ENCODE results near the gene SRRM4. TPM values are rescaled to one million over a fixed set of nuclear protein-coding genes. Genes with fewer than 3 reads are reported as not detected.

SRRM4 gene
- total RNA-seq, 4 donors from 2014 or later, result 0.04 to 0.05 TPM; not detected in 2

DNA sequence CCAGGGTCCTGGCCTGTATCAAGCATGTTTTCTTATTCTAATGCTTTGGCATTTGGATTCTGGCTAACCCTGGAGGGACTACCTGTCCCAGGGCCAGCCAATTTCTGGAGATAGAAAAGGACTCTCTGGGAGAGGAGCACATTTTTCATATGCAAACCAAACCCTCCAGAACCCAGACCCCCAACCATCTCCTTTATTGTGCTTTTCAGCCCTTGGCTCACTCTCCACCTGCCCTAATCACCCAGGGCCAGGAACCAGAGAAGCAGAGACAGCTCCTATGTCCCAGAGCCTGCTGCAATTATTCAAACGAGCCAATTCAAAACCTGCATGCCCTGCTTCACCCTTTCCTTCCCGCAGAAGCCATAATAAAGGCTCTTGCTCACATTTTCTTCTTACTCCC lies 221.2 kb downstream of the SRRM4 start:
- ATAC-seq (no peak), DNase-seq (no peak)
- TF ChIP-seq, protein P1, sequence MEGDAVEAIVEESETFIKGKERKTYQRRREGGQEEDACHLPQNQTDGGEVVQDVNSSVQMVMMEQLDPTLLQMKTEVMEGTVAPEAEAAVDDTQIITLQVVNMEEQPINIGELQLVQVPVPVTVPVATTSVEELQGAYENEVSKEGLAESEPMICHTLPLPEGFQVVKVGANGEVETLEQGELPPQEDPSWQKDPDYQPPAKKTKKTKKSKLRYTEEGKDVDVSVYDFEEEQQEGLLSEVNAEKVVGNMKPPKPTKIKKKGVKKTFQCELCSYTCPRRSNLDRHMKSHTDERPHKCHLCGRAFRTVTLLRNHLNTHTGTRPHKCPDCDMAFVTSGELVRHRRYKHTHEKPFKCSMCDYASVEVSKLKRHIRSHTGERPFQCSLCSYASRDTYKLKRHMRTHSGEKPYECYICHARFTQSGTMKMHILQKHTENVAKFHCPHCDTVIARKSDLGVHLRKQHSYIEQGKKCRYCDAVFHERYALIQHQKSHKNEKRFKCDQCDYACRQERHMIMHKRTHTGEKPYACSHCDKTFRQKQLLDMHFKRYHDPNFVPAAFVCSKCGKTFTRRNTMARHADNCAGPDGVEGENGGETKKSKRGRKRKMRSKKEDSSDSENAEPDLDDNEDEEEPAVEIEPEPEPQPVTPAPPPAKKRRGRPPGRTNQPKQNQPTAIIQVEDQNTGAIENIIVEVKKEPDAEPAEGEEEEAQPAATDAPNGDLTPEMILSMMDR (IDR thresholded peaks at IDR 0.05 in 4 of 5, conservative IDR thresholded peaks at IDR 0.05 in 1 of 5), result no peak
- Histone ChIP-seq H3K36me3 (no peaks in the 10 kb centered on the region), H3K4me1 (peaks cover 19 to 22% of the 10 kb centered on the region in 2 donors), H3K27me3 (no peaks in the 10 kb centered on the region), H3K4me3 (no peak overlapping the region), H3K27ac (peak overlapping the region in 2 of 4 donors; percentile 3 to 35), H3K9me3 (no peaks in the 10 kb centered on the region)
- intact Hi-C loops (cut with DNase I; ENCODE audit: low total_unique reads) (no loop called here), in situ Hi-C loops (cut with MboI; ENCODE audit: low sequenced_read_pairs in 4 of 4) (no loop called here)

DNA sequence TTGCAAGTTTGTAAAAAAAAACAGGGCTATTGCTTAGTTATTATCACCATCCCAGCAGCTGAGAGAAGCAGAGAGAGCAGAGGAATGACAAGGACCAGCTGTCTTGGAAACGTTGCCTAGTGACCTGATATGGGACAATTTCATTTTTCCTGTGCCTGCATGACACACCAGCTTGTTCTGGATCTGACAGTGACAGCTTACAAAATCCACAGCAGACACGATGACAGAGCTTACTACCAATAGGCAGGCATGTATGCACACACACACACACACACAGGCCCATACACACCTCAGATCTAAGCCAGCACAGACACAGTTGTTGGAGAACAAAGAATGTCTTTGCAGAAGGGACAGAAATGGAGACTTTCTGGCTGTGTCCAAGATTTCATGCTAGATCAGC lies 222.8 kb downstream of the SRRM4 start:
- in situ Hi-C loops (cut with MboI; ENCODE audit: low sequenced_read_pairs in 4 of 4) (no loop called here), intact Hi-C loops (cut with DNase I; ENCODE audit: low total_unique reads) (no loop called here)
- H3K27me3 ChIP-seq, result no peaks in the 10 kb centered on the region
- no peaks in the 10 kb centered on the region for H3K9me3 ChIP-seq
- no peaks in the 10 kb centered on the region for H3K36me3 ChIP-seq
- no peak overlapping the region for H3K4me3 ChIP-seq
- peak; percentile 87 to 90 for ATAC-seq
- H3K4me1 ChIP-seq, result peaks cover 26 to 36% of the 10 kb centered on the region in 2 donors
- peak overlapping the region; percentile 62 to 77 (median 66) for H3K27ac ChIP-seq
- TF ChIP-seq, protein P1 (IDR thresholded peaks at IDR 0.05 in 4 of 5, conservative IDR thresholded peaks at IDR 0.05 in 1 of 5), result no peak
- no peak for TF ChIP-seq POLR2A (IDR thresholded peaks at IDR 0.05)
- peak; percentile 43 to 74 for DNase-seq

DNA sequence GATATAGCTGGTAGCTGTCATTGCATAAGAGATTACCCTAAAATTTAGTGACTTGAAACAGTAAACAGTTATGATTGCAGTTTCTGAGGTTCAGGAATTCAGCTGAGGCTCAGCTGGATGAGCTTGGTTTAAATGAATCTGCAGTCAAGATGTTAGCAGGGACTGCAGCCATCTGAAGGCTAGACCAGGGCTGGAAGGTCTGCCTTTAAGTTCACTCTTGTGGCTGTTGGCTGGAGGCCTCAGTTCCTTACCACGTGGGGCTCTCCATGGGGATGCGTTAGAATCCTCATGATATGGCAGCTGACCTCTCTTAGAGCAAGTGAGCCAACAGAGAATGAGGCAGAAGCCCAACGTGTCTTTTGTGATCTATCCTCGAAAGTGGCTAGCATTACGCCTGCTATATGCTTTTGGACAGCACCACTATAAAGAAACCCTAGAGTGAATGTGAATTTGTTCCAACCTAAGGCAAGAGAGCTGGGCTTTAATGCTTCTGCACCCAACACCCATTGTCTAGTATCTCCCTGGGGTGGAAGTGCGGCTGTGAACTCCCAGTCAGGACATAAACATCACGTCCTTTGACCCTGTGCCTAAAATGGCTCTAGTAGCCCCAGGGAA lies 223.4 kb downstream of the SRRM4 start:
- Histone ChIP-seq H3K27me3 (no peaks in the 10 kb centered on the region), H3K36me3 (no peaks in the 10 kb centered on the region), H3K27ac (peak overlapping the region; percentile 48 to 77 (median 66)), H3K4me1 (peaks cover 26 to 38% of the 10 kb centered on the region in 2 donors), H3K9me3 (no peaks in the 10 kb centered on the region), H3K4me3 (no peak overlapping the region)
- intact Hi-C loops (cut with DNase I; ENCODE audit: low total_unique reads) (no loop called here), in situ Hi-C loops (cut with MboI; ENCODE audit: low sequenced_read_pairs in 4 of 4) (no loop called here)
- DNase-seq (no peak), ATAC-seq (no peak)
- no peak for TF ChIP-seq POLR2A (IDR thresholded peaks at IDR 0.05)
- TF ChIP-seq, protein P1 (IDR thresholded peaks at IDR 0.05 in 4 of 5, conservative IDR thresholded peaks at IDR 0.05 in 1 of 5), result no peak

DNA sequence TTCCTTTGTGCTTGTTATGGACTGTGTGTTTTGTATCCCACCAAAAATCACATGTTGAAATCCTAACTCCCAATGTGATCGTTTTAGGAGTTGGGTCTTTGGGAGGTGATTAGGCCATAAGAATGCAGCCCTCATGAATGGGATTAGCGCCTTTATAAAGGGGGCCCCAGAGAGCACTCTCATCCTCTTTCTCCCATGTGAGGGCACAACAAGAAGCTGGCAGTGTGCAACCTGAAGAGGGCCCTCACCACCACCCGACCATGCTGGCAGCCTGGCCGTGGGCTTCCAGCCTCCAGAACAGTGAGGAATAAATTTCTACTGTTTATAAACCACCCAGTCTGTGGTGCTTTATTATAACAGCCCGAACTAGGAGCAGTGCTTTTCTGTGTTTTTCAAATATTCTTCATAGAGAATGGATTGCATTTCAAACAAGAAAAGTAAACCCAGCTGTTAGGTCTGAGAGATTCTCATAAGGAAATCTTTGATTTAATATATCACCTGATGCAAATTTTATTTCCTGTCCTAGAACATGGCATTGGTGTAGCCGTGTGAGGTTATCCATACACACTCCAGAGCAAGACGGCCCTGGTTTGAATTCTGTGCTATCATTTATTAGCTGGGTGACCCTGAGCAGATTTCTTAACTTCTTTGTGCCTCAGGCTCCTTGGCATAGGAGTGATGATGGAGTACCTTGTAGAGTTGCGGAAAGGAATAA lies 225.2 kb downstream of the SRRM4 start:
- intact Hi-C loops (cut with DNase I; ENCODE audit: low total_unique reads), result no loop called here
- no peak for ATAC-seq
- peaks cover 26 to 38% of the 10 kb centered on the region in 2 donors for H3K4me1 ChIP-seq
- H3K27ac ChIP-seq, result no peak overlapping the region
- no peak overlapping the region for H3K4me3 ChIP-seq
- H3K36me3 ChIP-seq, result no peaks in the 10 kb centered on the region
- no peak for DNase-seq
- H3K9me3 ChIP-seq, result no peaks in the 10 kb centered on the region
- no peaks in the 10 kb centered on the region for H3K27me3 ChIP-seq
- in situ Hi-C loops (cut with MboI; ENCODE audit: low sequenced_read_pairs in 4 of 4), result no loop called here
- no peak for TF ChIP-seq POLR2A (IDR thresholded peaks at IDR 0.05)
- TF ChIP-seq, protein P1 (IDR thresholded peaks at IDR 0.05 in 4 of 5, conservative IDR thresholded peaks at IDR 0.05 in 1 of 5), result no peak
